Raji (cell line): ENCODE data around the gene PTPN2.

ENCODE experiments used
- POLR2A ChIP-seq: IDR thresholded peaks from 2 replicates; pipeline ENCODE4 v1.6.1; 2011; ENCODE audit warnings: low read depth, low read length, control low read depth; ENCODE audit not compliant: insufficient read depth

PTPN2 gene

GRCh38 chr18:12867441-12868123 lies 16.5 kb downstream of the PTPN2 start:
- TF ChIP-seq POLR2A = no peak

- TF ChIP-seq POLR2A = no peak
These were observed 20.3 kb downstream of the PTPN2 start for GRCh38 chr18:12863687-12864216.

GRCh38 chr18:12862874-12863482 lies 21.1 kb downstream of the PTPN2 start:
- no peak for TF ChIP-seq POLR2A

GRCh38 chr18:12862467-12862866 lies 21.6 kb downstream of the PTPN2 start:
- no peak for TF ChIP-seq POLR2A

GRCh38 chr18:12861637-12862036 lies 22.4 kb downstream of the PTPN2 start:
- no peak for TF ChIP-seq POLR2A

- no peak for TF ChIP-seq POLR2A
These were observed 23.5 kb downstream of the PTPN2 start for GRCh38 chr18:12860530-12860929.

- TF ChIP-seq POLR2A = no peak
These were observed 25.0 kb downstream of the PTPN2 start for GRCh38 chr18:12858991-12859390.

- TF ChIP-seq POLR2A = no peak
These were observed 26.0 kb downstream of the PTPN2 start for GRCh38 chr18:12857991-12858544.

GRCh38 chr18:12857215-12857905 lies 26.7 kb downstream of the PTPN2 start:
- TF ChIP-seq POLR2A = no peak

GRCh38 chr18:12855916-12856315 lies 28.1 kb downstream of the PTPN2 start:
- no peak for TF ChIP-seq POLR2A

GRCh38 chr18:12852566-12853315 lies 31.3 kb downstream of the PTPN2 start:
- TF ChIP-seq POLR2A = no peak

- TF ChIP-seq POLR2A = no peak
These were observed 32.3 kb downstream of the PTPN2 start for GRCh38 chr18:12851716-12852115.

- no peak for TF ChIP-seq POLR2A
These were observed 34.5 kb downstream of the PTPN2 start for GRCh38 chr18:12849548-12849947.

- TF ChIP-seq POLR2A = no peak
These were observed 35.6 kb downstream of the PTPN2 start for GRCh38 chr18:12848405-12848804.

GRCh38 chr18:12844391-12844790 lies 39.6 kb downstream of the PTPN2 start:
- TF ChIP-seq POLR2A = no peak
